HG03039 (cell line): Measurements from ENCODE around the gene SDS.

ENCODE experiments used
- ATAC-seq: cut with Tn5 transposase; IDR thresholded peaks from one replicate; pipeline ENCODE4 v1.9.1; 2021; ENCODE audit warnings: mild to moderate bottlenecking, moderate library complexity; ENCODE audit not compliant: unreplicated experiment

The SDS gene

DNA sequence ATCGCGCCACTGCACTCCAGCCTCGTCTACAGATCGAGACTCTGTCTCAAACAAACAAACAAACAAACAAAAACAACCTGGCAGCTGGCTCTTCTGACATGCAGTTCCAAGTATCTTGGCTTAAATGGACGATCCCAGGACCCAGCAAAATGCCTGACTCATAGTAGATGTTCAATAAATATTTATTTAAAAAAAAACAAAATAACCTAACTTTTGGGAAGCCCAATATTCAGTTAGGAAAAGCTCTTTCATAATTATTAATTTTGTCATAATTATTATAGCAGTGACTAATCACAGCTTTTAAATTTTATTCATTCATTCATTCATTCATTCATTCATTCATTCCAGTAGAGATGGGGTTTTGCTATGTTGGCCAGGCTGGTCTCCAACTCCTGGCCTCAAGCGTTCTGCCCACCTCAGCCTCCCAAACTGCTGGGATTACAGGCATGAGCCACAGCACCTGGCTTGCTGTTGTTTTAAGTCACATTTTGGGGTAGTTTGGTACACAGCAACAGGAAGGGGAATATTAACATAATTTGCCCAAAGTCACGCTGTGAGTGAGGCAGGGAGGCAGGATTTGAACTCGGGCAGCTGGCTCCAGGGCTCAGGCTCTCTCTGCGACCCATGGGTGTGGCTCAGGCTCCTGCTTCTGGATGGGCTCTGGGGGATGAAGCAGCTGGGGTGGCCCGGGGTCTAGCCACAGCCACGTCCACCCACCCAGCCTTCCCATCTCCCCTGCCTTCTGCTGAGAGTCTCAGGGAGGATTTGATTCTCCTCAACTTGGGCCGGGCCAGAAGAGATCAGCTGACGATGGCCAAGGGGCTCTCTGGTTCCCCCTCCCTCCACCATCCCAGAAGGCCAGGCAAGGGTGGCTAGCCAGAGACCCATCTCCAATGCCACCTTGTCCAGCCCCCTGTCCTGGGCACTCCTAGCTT lies 2.4 kb downstream of the SDS start:
- ATAC-seq = no peak

- ATAC-seq = no peak
These were observed 3.3 kb downstream of the SDS start for GRCh38 chr12:113400362-113400761.

DNA sequence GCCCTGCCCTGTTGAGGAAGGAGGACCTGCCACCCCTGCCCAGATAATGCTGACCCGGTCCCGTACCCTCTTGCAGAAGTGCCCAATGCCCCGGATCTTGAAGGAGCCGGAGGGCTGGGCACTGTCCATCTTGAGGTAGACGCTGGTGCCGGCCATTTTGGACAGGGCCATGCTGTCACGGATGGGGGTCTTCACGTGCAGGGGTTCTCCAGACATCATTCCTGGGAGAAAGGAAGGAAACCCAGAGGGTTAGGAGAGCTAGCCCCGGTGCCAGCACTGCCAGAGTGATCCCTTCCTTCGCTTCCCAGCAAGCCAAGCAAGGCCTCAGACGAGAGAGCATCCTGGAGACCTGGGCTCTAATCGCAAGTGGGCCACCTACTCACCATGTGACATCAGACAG lies 4.2 kb downstream of the SDS start:
- ATAC-seq = no peak

GRCh38 chr12:113398346-113399290 lies 5.1 kb downstream of the SDS start:
- no peak for ATAC-seq

DNA sequence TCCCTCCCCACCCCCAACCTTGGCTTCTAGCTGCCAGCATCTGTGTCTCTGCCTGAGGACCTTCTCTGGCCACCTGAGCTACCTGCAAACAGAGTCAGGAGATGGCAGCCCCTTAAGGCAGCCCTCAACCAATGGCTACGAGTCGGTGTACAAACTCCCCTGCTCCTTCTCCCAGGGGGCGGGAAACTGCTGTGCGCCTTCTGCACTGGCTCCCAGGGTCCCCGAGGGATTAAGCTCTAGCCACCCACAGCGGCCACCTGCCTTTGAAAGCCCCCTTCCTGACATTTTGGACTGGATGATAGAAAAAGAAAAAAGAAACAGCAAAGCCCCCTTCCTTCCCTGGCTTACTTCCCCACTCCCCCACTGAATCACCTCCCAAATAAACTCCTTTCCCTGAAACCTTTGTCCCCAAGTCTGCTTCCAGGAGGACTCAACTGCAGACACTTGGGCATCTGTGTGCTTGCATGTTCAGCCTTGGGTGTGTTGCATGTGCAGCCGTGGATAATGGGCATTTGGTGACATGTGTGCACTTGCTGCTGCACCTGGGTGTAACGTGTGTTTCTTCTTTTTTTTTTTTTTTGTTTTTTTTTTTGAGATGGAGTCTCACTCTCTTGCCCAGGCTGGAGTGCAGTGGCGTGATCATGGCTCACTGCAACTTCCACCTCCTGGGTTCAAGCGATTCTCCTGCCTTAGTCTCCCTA lies 6.0 kb downstream of the SDS start:
- no peak for ATAC-seq

DNA sequence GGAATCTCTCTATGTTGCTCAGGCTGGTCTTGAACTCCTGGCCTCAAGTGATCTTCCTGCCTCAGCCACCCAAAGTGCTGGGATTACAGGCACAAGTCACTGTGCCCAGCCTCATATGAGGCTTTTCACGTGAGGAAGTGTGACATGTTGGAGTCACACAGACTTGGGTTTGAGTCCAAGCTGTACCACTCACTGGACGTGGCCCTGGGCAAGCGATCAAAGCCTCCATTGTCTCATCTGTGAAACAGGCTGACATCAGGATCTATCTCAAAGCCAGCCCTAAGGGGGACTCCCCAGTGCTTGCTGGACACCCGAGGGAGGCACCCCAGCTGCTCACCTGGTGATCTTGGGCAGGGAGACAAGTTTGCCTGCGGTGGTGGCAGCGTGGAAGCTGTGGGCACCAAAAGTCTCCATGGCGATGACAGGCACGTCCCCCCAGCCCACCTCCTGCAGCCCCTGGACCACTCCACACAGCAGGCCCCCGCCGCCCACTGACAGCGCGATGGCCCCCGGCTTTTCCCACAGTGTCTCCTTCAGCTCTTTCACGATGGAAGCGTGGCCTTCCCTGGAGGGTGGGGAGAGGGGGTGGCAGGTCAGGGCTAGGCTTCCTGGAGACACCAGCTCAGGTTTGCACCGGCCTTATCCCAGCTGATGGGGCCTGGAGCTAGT lies 6.7 kb downstream of the SDS start:
- ATAC-seq = no peak

DNA sequence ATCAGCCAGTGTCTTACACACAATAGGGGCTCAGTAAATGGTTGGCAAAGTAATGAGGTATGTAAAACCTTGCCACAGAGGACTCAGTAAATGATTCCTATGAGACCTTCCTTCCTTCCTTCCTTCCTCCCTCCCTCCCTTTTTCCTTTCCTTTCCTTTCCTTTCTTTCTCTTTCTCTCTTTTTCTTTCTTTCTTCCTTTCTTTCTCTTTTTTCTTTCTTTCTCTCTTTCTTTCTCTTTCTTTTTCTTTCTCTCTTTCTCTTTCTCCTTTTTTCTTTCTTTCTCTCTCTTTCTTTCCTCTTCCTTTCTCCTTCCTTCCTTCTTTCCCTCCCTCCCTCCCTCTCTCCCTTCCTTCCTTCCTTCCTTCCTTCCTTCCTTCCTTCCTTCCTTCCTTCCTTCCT lies 7.5 kb downstream of the SDS start:
- ATAC-seq = no peak

DNA sequence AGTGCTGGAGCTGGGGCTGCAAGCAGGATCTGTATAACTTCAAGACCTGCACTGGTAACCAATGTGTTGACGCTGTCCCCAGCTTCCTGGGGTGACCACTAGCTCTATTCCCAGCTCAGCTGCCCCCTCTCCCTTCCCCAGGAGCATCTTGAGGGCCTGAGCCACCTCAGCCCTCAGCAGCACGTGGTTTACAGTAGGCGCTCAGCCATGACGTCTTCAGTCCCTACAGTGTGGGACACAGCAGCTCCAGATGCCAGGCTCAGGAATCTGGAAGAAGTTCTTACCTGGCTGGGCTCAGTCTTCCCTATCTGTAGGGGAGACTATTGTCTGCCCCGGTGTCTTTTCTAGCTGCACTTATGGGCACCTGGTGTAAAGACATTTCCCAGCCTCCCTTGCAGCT lies 8.6 kb downstream of the SDS start:
- ATAC-seq = no peak

- no peak for ATAC-seq
These were observed 9.9 kb downstream of the SDS start for GRCh38 chr12:113393749-113394148.

- ATAC-seq = no peak
These were observed 10.6 kb downstream of the SDS start for GRCh38 chr12:113392988-113393579.

- ATAC-seq = no peak
These were observed 11.2 kb downstream of the SDS start for GRCh38 chr12:113392520-113392919.

- no peak for ATAC-seq
These were observed 11.9 kb downstream of the SDS start for GRCh38 chr12:113391650-113392337.

GRCh38 chr12:113391145-113391544 lies 12.5 kb downstream of the SDS start:
- ATAC-seq = no peak

DNA sequence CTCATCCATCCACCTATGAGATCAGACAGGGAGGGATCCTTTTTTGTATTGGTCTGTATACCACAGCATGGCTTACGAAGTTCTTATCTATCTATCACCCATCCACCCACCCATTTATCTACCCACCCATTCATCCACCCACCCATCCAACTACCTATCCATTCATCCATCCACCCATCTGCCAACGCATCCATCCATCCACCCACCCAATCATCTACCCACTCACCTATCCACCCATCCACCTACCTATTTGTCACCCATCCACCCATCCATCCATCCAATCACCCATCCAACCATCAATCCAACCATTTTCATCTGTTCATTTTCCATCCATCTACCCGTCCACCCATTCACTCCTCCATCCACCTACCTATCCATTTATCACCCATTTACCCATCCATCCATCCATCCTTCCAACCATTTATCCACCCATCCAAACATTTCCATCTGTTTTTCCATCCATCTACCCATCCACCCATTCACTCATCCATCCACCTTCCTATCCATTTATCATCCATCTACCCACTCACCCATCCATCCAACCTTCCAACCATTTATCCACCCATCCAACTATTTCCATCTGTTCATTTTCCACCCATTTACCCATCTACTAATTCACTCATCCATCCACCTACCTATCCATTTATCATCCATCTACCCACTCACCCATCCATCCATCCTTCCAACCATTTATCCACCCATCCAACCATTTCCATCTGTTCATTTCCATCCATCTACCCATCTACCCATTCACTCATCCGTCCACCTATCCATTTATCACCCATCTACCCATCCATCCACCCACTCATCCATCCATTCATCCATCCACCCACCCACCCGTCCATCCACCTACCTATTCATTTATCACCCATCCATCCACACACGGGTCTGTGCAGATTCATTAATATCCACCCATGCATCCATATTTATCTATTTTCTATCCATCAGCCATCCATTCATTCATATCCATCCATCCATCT lies 13.3 kb downstream of the SDS start:
- ATAC-seq = no peak

DNA sequence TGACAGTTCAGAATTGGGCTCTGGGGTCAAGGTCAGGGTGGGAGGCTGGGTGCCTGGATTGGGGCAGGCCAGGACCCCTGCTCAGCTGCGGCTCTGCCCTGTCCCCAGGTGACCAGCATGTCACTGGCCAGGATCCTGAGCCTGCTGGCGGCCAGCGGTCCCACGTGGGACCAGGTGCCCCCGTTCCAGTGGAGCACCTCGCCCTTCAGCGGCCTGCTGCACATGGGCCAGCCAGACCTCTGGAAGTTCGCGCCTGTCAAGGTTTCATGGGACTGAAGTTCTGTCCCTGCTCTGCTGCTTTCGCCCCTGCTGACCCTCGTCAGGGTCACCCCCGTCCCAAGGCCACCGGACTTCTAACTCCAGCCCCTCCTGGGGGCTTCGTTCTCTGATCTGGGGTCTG lies 15.3 kb downstream of the SDS start:
- no peak for ATAC-seq

GRCh38 chr12:113387631-113388030 lies 16.1 kb downstream of the SDS start:
- ATAC-seq = no peak

- ATAC-seq = no peak
These were observed 16.7 kb downstream of the SDS start for GRCh38 chr12:113386866-113387566.
